Gastrocnemius medialis (tissue), 4 donors: ENCODE measurements around the gene ORC4. TPM values are rescaled to one million over a fixed set of nuclear protein-coding genes. Genes with fewer than 3 reads are reported as not detected.
"Not testable (repeated sequence)": the region's sequence is repeated elsewhere in the genome, so short reads cannot be mapped to it uniquely, and the experiment has no call there.

Source experiments
- ATAC-seq, 2 donors: fragments of 150-250 bp; one replicate each; pipeline ENCODE4 v1.9.1; 2016
- DNase-seq, 2 donors: peaks; one replicate each; pipeline ENCODE4 v3.0.0-alpha.2; 2019
- H3K27ac ChIP-seq, 4 donors: fragments of 200-600 bp; sonication (generic); 1 replicate in 1 of 4; 2 replicates in 3 of 4; pipeline ENCODE4 v1.5.1; 2016 to 2018; ENCODE audit warnings: mild to moderate bottlenecking in 2 of 4, moderate library complexity in 1 of 4
- H3K27me3 ChIP-seq, 3 donors: fragments of 200-600 bp; sonication (generic) in 2 of 3; 1 replicate in 1 of 3; 2 replicates in 2 of 3; pipeline versions ENCODE4 v1.5.1 to v1.6.0; 2016 to 2019; ENCODE audit warnings: mild to moderate bottlenecking in 1 of 3, moderate library complexity in 1 of 3
- H3K36me3 ChIP-seq, 2 donors: fragments of 200-600 bp; sonication (generic) in 1 of 2; one replicate each; pipeline ENCODE4 v1.5.1; 2017 to 2018
- H3K4me1 ChIP-seq, 2 donors: fragments of 200-600 bp; sonication (generic) in 1 of 2; one replicate each; pipeline ENCODE4 v1.5.1; 2016 to 2017; ENCODE audit warnings: mild to moderate bottlenecking in 2 of 2
- H3K4me3 ChIP-seq, 4 donors: fragments of 200-600 bp; sonication (generic) in 3 of 4; 1 replicate in 1 of 4; 2 replicates in 3 of 4; pipeline ENCODE4 v1.5.1; 2016 to 2019; ENCODE audit warnings: mild to moderate bottlenecking in 2 of 4
- H3K9me3 ChIP-seq, 3 donors: fragments of 200-600 bp; sonication (generic) in 2 of 3; 1 replicate in 1 of 3; 2 replicates in 2 of 3; pipeline ENCODE4 v1.5.1; 2016 to 2019
- POLR2A ChIP-seq, 2 donors: fragments of 450-650 bp; IDR thresholded peaks; one replicate each; pipeline ENCODE4 v1.6.1; 2017; ENCODE audit warnings: antibody characterized with exemption in 2 of 2, mild to moderate bottlenecking in 2 of 2, moderate library complexity in 2 of 2
- in situ Hi-C, 4 donors: fragments of 200-750 bp; cut with MboI; loops; one replicate each; pipeline versions ENCODE4 v1.15.0 to v1.8.0; 2017; ENCODE audit warnings: low sequenced_read_pairs in 4 of 4
- intact Hi-C: fragments of 100-400 bp; cut with DNase I; formaldehyde crosslinking; loops from one replicate; pipeline ENCODE4 v1.15.1; 2023; ENCODE audit warnings: low total_unique reads
- total RNA-seq, 4 donors: library from RNA; depleted of rRNA; stranded (reverse); fragments of >200 nt; gene quantifications; one replicate each; pipeline versions ENCODE4 v1.1.0 to v1.2.3, GENCODE V29; 2016
- TF ChIP-seq, protein P1 (sequence below), 5 experiments: fragments of 450-650 bp in 3 of 5; fragments of 200-600 bp in 2 of 5; sonication (generic) in 2 of 5; IDR thresholded peaks in 4 of 5; conservative IDR thresholded peaks in 1 of 5; 1 replicate in 4 of 5; 2 replicates in 1 of 5; pipeline ENCODE4 v1.5.1; 2016 to 2019; ENCODE audit warnings: antibody characterized with exemption in 5 of 5, mild to moderate bottlenecking in 3 of 5, moderate library complexity in 3 of 5

ORC4 gene
- total RNA-seq, 4 donors from 2014 or later = 34.8 to 51.8 (median 43.1) TPM

DNA sequence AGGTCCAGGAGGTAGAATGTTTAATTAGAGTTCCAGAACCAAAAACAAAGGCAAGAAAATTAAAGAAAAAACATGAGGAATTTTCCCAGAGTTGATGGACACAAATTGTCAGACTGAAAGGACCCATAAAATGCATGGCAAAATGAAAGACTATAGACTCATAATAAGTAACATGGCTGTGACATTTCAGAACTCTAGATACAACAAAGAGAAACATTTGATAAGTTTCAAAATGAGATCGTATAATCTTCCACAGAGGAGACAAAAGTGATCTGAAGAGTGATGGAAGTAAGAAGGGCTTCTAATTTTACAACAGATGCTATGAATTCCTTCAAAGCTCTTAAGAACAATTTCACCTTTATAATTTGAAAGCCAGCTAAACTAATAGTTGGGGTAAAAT, 20.4 kb downstream of the ORC4 start:
- H3K27me3 ChIP-seq = no peaks in the 10 kb centered on the region
- intact Hi-C loops = no loop called here
- H3K4me3 ChIP-seq = no peak overlapping the region
- peaks cover 14 to 18% of the 10 kb centered on the region in 2 donors for H3K4me1 ChIP-seq
- no peak for ATAC-seq
- DNase-seq = no peak
- H3K9me3 ChIP-seq = no peaks in the 10 kb centered on the region
- H3K36me3 ChIP-seq = no peaks in the 10 kb centered on the region
- H3K27ac ChIP-seq = no peak overlapping the region
- TF ChIP-seq, protein P1, sequence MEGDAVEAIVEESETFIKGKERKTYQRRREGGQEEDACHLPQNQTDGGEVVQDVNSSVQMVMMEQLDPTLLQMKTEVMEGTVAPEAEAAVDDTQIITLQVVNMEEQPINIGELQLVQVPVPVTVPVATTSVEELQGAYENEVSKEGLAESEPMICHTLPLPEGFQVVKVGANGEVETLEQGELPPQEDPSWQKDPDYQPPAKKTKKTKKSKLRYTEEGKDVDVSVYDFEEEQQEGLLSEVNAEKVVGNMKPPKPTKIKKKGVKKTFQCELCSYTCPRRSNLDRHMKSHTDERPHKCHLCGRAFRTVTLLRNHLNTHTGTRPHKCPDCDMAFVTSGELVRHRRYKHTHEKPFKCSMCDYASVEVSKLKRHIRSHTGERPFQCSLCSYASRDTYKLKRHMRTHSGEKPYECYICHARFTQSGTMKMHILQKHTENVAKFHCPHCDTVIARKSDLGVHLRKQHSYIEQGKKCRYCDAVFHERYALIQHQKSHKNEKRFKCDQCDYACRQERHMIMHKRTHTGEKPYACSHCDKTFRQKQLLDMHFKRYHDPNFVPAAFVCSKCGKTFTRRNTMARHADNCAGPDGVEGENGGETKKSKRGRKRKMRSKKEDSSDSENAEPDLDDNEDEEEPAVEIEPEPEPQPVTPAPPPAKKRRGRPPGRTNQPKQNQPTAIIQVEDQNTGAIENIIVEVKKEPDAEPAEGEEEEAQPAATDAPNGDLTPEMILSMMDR (IDR thresholded peaks at IDR 0.05 in 4 of 5, conservative IDR thresholded peaks at IDR 0.05 in 1 of 5) = no peak
- no peak for TF ChIP-seq POLR2A (IDR thresholded peaks at IDR 0.05)
- in situ Hi-C loops = no loop called here

DNA sequence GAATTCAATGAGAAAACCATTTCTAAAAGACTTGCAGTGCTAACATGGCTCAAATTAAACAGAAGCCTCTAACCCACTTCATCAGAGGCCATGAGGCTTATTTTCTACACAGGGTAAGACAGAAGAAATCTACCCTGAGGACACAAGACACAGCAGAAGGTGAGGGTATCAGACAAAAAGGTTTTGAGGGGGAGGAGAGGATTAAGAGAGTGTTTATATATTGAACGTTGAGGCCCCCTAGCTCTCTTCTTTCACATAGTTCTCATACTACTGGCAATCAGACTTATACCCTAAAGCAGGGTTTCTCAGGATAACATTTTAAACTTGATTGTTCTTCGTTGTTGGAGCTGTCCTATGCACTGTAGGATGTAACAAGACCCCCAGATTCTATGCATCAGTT, 21.4 kb downstream of the ORC4 start:
- Histone ChIP-seq H3K4me3 (no peak overlapping the region), H3K27ac (no peak overlapping the region), H3K4me1 (peaks cover 14 to 18% of the 10 kb centered on the region in 2 donors), H3K36me3 (no peaks in the 10 kb centered on the region), H3K27me3 (no peaks in the 10 kb centered on the region), H3K9me3 (no peaks in the 10 kb centered on the region)
- intact Hi-C loops = no loop called here
- in situ Hi-C loops = no loop called here
- no peak for ATAC-seq
- no peak for DNase-seq
- TF ChIP-seq POLR2A (IDR thresholded peaks at IDR 0.05) = no peak
- TF ChIP-seq, protein P1 (IDR thresholded peaks at IDR 0.05 in 4 of 5, conservative IDR thresholded peaks at IDR 0.05 in 1 of 5) = no peak

DNA sequence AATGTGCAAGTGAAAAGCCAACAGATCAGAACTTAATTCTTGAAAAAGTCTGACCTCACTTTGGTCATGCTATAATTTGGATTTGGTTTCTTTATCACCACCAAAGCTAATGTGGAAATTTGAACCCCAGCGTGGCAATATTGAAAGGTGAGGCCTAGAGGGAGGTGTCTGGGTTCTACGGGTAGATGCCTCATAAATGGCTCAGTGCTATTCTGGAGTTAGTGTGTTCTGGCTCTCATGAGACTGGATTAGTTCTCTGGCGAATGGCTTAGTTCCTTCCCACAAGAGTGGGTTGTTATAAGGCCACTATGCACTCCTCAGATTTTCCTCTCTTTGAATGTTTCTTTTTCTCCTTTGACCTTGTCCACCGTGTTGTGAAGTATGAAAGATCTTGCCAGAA, 22.3 kb downstream of the ORC4 start:
- in situ Hi-C loops (no loop called here), intact Hi-C loops (no loop called here)
- no peaks in the 10 kb centered on the region for H3K27me3 ChIP-seq
- ATAC-seq (no peak), DNase-seq (no peak)
- peak overlapping the region in 1 of 4 donors; percentile 4 for H3K4me3 ChIP-seq
- no peaks in the 10 kb centered on the region for H3K36me3 ChIP-seq
- H3K9me3 ChIP-seq = no peaks in the 10 kb centered on the region
- peaks cover 14 to 18% of the 10 kb centered on the region in 2 donors for H3K4me1 ChIP-seq
- H3K27ac ChIP-seq = no peak overlapping the region
- TF ChIP-seq POLR2A (IDR thresholded peaks at IDR 0.05) = no peak
- TF ChIP-seq, protein P1 (IDR thresholded peaks at IDR 0.05 in 4 of 5, conservative IDR thresholded peaks at IDR 0.05 in 1 of 5) = no peak

DNA sequence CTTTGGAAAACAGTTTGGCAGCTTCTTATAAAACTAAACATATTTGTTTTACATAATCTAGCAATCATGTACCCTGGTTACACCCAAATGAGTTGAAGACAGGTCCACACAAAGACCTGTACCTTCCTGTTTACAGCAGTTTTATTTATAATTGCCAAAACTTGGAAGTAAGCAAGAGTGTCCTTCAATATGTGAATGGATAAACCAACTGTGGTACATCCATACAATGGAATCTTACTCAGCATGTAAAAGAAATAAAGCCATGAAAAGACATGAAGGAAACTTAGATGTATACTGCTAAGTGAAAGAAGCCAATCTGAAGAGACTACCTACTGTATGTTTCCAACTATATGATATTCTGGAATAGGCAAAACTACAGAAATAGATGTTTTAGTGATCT, 23.7 kb downstream of the ORC4 start:
- no peaks in the 10 kb centered on the region for H3K36me3 ChIP-seq
- no peaks in the 10 kb centered on the region for H3K9me3 ChIP-seq
- no peaks in the 10 kb centered on the region for H3K27me3 ChIP-seq
- in situ Hi-C loops = no loop called here
- no peak overlapping the region for H3K4me3 ChIP-seq
- intact Hi-C loops = no loop called here
- H3K4me1 ChIP-seq = peaks cover 14 to 18% of the 10 kb centered on the region in 2 donors
- ATAC-seq (no peak), DNase-seq (no peak)
- H3K27ac ChIP-seq = no peak overlapping the region
- TF ChIP-seq, protein P1 (IDR thresholded peaks at IDR 0.05 in 4 of 5, conservative IDR thresholded peaks at IDR 0.05 in 1 of 5) = no peak

DNA sequence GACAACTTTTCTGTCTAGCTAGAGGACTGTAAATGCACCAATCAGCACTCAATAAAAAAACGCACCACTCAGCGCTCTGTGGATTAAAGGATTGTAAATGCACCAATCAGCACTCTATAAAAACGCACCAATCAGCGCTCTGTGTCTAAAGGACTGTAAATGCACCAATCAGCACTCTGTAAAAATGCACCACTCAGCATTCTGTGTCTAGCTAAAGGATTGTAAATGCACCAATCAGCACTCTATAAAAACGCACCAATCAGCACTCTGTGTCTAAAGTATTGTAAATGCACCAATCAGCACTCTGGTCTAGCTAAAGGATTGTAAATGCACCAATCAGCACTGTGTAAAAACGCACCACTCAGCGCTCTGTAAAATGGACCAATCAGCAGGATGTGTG, 25.6 kb downstream of the ORC4 start:
- in situ Hi-C loops, H3K27me3 ChIP-seq, H3K9me3 ChIP-seq, H3K4me3 ChIP-seq, DNase-seq, intact Hi-C loops, ATAC-seq, H3K27ac ChIP-seq, H3K36me3 ChIP-seq: not testable (repeated sequence)
- H3K4me1 ChIP-seq = peaks cover 13 to 21% of the 10 kb centered on the region in 2 donors
